ENCODE measurements around the gene UXS1. TPM values are rescaled to one million over a fixed set of nuclear protein-coding genes. Genes with fewer than 3 reads are reported as not detected.

Gene UXS1
- total RNA-seq, 1 experiment from 2014 or later = 66.0 TPM

DNA sequence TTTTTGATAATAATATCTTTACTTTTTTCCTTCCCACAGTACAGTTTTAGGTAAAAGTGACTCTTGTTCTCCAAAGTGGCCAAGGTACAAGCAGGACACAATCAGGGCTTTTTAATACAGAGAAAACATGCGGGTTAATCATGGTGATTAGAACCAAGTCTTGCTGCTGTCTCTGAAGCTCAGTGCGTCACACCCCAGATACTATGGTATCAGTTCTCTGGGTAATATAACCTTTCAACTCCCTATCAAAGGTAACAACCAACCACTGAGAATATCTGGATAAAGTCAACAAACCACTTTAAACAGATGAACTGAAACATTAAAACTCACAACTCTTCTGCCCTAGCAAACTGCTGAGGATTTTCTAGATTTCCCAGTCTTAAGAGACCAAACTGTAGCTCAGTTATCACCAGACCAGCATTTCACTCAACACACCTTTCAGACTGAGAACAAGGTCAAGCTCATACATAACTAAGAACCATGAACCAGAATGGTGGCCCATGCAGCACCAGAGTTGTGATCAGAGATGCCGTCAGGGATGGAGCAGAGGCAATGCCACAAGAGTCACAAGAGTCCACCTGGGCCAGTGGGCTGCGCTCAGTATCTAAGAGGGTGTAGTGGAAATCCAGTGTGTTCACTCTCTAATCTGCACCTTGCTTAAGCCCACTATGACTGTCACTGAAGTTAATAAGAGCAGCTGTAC is 103.0 kb downstream of the UXS1 start:
- no peak for DNase-seq (ENCODE audit: low read depth)

DNA sequence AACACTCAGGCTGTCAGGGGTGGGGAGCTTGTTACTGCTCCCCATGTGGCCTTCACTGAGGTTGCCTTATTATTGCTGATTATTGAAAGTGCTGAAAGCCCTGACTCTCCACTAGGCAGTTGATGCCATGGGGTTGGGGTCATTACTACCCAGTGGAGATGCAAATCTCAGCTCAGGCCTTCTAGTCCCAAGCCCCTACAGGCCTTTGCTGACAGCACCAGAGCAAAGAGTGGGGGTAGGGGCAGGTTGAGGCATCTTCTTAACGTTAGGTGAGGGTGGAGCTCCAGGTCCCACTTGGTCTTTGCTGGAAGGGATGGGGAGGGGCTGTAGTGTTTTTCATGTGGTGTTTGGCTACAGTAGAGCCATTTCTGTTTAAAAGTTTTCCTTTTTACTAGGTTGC is 104.5 kb downstream of the UXS1 start:
- DNase-seq (ENCODE audit: low read depth) = no peak

DNA sequence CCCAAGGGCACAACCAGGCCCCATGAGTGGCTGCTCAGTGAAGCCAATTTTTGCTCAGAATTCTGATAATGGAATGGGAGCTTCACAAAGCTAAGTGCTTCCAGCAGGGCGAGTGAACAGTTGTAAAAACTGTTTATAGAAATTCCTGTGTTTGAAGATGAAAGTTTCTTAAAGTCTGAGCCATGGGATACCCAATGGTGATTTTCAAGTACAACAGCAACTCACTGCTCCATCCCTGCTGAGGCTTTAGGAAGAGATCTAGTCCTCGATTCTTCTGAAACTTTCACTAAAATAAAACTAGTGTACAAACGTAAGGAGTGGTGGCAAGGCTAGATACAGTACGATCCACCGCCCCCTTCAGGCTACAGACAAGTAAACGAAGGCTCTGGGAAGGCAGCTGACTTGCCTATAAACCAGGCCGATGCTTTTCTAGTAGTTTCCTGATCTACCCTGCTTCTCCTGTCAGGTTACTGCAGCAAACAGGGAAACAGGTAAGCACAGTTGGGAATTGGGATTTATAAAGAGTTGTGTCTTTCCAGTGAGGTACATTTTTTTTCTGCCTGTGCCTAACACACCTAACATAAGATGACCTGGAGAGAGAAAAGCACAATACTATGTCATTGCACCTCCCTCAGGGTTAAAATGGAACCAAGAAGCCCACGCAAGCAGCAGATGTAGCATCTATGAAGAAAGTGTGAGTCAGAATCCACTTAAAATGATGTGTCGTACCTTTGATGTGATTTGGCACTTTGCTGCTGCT is 108.7 kb downstream of the UXS1 start:
- peak; percentile 37 for DNase-seq (ENCODE audit: low read depth)

DNA sequence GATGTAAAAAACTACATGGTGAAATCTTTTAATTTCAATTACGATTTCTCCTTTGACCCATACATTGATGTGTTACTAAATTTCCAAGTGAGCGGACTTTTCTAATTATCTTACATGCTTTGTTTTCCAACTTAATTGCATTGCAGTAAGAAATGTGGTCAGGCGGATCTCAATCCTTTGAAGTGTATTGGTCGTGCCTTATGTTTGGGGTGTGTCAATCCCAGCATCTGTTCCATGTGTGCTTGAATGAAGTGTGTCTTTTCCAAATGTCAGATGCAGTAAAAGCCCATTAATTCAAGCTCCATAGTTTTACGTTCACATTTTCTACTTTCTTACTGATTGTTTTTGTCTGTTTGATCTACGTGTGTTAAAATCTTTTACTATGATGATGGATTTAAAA is 113.1 kb downstream of the UXS1 start:
- DNase-seq (ENCODE audit: low read depth) = no peak

DNA sequence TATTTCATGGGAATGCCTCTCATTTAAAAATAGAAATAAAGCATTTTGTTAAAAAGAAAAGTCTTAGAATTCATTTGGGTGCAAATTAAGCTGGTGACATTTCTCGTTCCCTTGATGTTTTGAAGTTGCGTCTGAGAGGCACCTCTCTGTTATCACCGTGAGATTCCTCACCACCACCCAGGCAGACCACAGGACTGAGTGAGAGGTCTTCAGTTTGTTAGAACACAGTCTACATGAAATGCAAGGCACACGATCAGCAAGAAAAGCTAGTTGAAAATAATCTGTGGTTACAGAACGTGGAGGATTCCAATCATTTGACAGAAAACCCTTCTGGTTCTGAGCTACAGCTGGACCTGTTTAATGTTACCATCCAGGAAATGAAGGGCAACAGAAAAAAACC is 116.0 kb downstream of the UXS1 start:
- DNase-seq (ENCODE audit: low read depth) = no peak

DNA sequence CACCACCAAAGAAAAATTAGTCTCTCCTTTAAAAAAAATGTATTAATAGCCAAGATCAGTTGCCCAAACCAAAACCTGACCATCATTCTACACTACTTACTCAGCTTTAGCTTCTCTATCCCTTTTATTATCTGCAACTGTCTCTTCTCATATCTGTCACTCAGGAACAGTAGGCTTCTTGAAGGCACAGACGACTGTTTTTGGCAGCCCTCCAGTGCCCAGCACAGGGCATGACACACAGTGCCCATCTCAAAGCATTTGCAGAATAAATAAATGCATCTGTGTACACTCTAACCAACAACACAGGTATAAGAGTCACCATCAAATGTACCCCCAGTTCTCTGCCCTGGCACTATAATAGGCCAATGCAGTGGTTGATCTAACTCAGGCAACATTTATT is 117.2 kb downstream of the UXS1 start:
- no peak for DNase-seq (ENCODE audit: low read depth)

DNA sequence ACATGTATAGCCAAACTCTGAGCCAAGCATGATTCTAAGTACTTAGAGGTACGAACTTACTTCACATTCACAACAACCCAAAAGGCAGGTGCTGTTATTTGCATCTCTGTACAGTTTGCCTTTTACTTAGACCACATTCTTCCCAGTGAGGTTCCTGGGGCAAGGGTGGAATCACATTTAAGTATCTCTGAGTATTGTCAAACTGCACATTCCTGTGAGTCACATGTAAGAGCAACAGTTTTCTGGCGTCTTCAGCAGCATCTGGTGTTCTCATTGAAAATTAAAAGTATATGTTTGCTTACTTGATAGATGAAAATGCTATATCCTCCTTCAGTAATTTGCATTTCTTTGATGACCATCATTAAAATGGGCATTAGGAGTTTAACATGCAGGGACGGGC is 119.1 kb downstream of the UXS1 start:
- no peak for DNase-seq (ENCODE audit: low read depth)

DNA sequence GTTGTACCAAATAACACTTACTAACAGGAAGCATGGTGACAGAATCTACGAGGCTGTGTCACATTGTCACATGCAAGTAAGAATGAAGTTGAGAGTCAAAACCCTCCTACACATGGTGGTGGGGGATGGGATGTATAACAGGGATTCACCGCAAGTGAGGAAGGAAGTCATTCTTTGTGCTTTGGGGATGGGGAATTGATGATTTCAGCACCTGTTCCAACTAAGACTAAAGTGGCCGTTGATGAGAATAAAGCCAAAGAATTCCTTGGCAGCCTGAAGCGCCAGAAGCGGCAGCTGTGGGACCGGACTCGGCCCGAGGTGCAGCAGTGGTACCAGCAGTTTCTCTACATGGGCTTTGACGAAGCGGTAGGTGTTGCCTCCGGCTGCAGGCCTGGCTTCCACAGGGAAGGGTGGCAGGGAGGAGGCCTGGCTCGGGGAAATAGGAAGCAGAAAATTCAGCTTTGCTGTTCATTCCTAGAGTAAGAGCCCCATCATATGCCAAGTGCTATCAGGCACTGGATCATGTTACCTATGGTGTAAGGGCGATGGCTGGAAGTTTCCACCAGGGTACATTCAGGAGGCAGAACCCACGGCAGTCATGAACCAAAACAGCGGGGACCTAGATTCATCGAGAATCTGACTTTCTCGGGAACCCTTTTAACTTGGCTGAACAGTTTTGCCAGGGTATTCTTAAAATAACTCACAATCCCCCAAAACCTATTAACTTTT is 120.3 kb downstream of the UXS1 start:
- no peak for DNase-seq (ENCODE audit: low read depth)

DNA sequence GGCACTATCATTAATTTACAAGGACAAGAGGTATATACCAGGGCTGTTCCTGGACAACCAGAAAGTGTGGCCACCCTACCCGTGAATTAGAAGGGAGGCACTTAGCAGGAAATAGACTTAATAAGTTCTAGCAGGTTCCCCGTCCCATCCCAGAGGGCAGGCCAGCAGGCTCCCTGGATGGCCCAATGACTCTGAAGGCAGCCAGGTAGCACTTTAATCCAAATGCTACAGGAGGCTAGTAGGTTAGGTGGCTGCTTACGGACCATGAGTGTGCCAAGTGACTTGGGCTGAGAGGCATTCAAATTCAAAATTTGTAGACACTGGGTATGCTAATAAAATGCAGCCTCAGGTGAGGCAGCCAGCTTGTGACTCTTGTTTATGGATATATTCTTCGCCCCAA is 123.9 kb downstream of the UXS1 start:
- DNase-seq (ENCODE audit: low read depth) = no peak

DNA sequence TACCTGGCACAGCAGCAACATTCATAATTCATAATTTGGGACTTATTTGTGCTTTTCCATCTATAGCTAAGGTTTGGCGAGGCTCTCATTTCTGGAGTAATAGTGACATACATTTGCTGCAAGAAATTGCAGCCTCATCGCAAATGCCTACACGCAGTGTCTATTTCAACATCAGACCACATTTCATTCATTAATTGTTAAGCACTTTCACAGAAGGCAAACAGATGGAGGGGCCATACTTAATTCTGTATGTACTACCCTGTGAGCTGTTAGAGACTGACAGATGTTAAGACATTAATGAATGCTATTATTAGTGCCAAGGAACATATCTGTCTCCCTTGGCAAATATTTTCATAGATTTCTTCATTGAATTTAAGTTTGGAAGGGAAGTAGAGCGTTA is 125.7 kb downstream of the UXS1 start:
- DNase-seq (ENCODE audit: low read depth) = no peak

DNA sequence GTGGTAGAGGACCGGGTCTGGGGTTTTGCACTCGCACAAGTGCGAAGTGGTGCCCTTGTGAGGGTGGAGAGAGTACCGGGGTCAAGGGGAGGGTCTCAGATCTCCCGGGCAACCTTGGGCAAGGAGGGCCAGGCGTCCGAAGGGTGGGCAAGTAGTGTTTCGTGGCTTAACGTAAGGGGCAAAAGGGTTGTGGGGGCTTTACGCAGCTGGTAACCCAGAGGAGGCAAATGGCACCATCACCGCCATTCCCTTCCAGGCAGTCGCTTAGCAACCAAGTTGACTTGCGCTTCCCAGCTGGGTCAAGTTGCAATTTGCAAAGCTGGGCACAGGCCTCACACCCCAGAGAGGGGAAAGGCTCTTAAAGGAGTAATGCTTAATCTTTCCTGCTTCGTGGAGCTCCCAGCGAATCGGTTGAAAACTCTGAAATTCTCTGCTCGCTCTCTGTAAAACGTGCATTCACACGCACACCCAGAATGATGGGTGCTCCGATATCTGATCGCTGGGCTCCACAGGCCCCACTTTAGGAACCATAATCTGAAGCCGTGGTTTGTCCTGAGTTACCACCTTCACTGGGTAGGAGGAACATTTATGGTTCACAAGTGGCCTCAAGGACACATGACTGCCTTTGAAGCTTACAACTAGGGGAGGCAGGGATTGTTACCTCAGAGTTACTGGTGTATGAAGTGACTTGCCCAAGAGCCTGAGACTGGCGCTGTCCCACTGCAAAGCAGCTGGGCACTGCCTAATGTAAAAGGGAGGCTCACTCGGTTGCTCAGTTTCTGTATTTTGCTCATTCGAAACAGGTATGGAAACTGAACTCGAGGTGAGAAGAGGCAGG is 127.9 kb downstream of the UXS1 start:
- DNase-seq (ENCODE audit: low read depth) = no peak

DNA sequence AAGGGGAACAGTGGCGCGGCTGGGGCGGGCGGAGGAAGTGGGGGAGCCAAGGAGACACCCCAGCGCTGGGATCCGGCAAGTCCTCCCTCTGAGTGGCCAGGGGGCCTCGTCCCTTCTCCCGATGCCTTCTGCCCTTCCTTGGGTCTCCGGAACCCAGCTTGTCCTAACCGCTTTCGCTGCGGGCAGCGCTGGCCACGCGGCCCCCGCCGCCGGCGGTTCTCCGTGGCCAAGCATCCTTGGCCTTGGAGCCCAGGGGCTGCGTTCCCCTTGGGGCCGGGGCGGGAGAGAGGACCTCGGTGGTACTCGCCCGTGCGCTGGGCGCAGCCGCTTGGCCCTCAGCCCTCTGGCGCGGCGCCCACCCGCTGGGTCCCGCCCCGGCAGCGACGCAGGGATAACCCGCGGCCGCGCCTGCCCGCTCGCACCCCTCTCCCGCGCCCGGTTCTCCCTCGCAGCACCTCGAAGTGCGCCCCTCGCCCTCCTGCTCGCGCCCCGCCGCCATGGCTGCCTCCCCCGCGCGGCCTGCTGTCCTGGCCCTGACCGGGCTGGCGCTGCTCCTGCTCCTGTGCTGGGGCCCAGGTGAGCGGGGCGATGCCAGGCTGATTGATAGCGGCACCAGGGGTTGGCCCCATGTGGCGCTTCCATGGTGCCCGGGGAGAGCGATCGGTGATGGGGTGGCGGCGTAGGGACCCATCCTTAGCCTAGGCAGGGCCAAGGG is 128.7 kb downstream of the UXS1 start:
- no peak for DNase-seq (ENCODE audit: low read depth)

DNA sequence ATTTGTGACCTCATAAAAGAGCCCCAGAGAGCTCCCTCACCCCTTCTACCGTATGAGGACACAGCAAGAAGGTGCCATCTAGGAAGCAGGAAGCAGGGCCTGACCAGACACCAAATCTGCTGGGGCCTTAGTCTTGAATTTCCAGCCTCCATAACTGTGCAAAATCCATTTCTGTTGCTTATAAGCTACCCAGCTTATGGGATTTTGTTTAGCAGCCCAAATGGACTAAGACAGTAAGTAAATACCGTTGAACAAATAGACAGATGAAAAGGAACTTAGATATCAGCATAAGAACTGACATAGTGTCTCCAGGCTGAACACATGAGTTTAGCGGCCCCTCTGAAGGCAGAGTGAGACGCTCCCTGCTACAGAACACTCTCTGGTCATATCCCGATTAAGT is 130.9 kb downstream of the UXS1 start:
- DNase-seq (ENCODE audit: low read depth) = no peak

DNA sequence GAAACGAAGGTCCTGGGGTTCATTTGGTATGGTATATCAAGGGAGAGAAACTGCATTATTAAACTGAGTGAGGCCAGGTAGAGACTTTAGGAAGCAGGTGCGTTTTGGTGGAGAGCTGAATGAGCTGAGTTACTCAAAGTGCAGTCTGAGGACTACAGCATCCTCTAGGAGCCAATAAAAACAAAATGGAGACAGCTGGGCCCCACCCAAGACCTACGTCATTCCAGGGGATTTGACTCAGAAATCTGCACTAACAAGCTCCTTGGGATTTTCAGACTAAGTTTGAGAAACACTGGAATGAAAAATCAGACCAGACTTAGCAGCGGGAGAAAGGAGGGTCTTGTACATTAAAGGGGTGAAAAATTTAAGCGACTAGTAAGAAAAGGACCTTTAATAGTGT is 131.5 kb downstream of the UXS1 start:
- peak; percentile 14 for DNase-seq (ENCODE audit: low read depth)

DNA sequence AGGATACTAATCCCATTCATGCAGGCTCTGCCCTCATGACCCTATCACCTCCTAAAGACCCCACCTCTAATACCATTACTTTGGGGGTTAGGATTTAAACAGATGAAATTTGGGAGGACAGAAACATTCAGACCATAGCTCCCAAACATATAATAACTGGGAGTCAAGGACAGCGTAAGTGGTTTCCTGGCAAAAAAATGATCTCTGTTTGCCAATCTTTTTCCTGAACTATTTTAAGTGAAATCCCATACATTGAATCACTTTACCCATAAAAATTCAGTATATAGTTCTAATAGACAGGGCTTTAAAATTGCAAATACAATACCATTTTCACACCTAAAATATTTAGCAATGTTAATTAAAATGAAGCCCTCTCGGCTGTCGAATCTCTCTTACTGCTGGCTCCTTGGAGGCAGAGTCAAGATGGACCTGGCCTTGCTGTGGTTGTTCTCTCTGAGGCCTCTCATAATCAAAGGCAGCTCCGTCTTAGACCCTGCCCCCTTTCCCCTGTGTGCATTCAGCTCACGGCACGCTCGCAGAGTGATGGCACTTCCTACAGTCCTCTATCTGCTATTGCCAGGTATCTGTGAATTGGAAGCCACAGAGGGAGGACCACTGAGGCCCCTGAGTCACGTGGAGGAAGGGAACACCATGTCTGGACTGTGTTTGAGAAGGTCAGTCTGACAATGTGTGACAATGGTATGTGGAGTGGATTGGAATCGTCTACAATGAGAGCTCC is 132.3 kb downstream of the UXS1 start:
- DNase-seq (ENCODE audit: low read depth) = no peak

DNA sequence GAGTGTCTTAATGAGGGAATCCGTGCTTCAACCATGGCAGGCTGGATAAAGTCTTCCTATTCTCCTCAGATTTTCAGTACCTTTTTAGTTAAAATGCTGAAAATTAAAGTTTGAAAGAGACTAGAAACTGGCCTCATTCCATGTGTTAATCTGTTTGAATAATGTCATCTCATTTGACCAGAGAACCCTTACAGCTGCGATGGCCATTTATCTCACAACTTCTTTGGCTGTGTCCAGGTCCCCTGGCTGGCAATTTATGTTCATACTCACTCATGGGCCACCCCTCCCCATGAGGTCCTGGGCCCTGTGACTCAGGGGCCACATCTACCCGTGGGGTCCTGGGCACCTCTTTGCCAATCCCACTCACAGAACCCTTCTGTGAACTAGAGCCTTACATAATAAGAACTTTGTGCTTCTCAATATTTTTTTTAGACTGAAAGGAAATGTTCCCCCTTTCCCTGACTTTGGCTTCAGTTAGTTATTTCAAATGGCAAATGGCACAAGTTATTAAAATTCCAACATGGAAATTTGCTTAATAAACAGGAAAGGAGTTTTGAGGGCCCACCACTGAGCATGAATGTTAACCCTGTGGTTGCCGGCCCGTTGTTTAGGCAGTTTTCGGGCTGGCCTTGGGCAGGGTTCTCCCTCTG is 134.6 kb downstream of the UXS1 start:
- DNase-seq (ENCODE audit: low read depth) = no peak

DNA sequence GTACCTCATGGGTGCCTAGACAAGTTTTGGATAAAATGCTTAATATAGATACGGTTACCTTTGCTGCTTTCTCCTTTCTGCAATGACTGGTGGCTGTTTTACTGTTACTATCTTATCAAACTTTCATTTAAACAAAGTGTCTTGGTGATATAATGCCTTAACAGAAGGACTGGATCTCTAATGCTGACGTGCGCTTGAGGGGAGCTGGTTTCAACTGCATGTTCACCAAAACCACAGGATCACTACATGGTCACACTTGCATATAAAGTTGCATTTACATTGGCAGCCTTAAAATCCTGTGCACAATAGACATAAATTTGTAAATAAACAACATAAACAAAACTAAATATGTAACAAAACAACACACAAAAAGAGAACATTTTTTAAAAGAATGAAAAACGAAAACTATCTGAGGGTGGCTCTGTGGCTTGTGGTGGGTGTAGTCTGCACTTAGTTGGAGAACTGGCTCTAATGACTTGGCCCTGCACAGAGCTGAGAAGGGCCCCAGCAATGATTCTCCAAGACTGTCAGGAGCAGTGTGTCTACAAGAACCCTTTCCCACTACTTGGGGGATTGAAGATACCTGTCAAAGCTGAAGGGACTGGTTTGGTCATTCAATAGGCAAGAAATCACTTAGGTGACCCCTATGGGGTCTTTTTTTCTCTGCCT is 135.5 kb downstream of the UXS1 start:
- no peak for DNase-seq (ENCODE audit: low read depth)

DNA sequence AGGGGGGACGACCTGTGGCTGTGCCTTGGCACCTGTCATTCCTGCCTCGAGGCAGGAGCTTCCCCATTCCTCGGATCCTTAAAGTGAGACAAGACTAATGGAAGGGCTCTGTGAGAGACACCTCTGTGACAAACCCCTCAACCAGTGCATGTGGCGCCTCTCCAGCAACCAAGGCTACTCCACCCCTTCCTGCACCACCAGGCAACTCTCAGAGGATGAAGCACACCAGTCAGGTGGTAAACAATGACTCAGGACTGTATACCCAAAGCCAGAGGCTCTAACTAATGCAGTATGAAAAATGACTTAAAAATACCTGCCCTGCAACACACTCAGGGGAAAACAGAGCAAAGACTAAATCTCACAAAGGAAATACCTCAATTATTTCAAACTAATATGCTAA is 136.9 kb downstream of the UXS1 start:
- DNase-seq (ENCODE audit: low read depth) = no peak

Data from LHCN-M2 (cell line).